ENCODE data around the gene SLC5A2. TPM values are rescaled to one million over a fixed set of nuclear protein-coding genes. Genes with fewer than 3 reads are reported as not detected.
A peak's percentile ranks its signal among the peaks of the same experiment; 100 is the strongest.

The SLC5A2 gene
- total RNA-seq, 4 donors from 2014 or later, result 0.33 TPM; not detected in 3

GRCh38 chr16:31504159-31504558, 21.2 kb downstream of the SLC5A2 start:
- no peak overlapping the region for H3K4me3 ChIP-seq (replicated peaks in 1 of 3)
- WGBS, 2 donors, result 46 to 55% methylated on average over 8 of the region's 8 CpGs
- no peak for TF ChIP-seq POLR2A (IDR thresholded peaks at IDR 0.05)
- no peak for TF ChIP-seq CTCF (IDR thresholded peaks at IDR 0.05)
- H3K27ac ChIP-seq, result peak overlapping the region; percentile 42 to 52 (median 45)
- H3K27me3 ChIP-seq, result no peaks in the 10 kb centered on the region
- peaks cover 20 to 57% of the 10 kb centered on the region in 2 donors for H3K4me1 ChIP-seq
- intact Hi-C loops (cut with DNase I), result no loop called here
- H3K9me3 ChIP-seq, result no peaks in the 10 kb centered on the region
- H3K36me3 ChIP-seq, result peaks cover 0 to 8% of the 10 kb centered on the region in 2 donors
- peak; percentile 19 to 40 for DNase-seq

- no peak overlapping the region for H3K4me3 ChIP-seq (replicated peaks in 1 of 3)
- H3K4me1 ChIP-seq, result peaks cover 26 to 68% of the 10 kb centered on the region in 2 donors
- no peaks in the 10 kb centered on the region for H3K27me3 ChIP-seq
- WGBS, 2 donors, result 81 to 82% methylated on average over 4 of the region's 4 CpGs
- no peak for TF ChIP-seq POLR2A (IDR thresholded peaks at IDR 0.05)
- no peak for TF ChIP-seq CTCF (IDR thresholded peaks at IDR 0.05)
- DNase-seq, result no peak
- no peaks in the 10 kb centered on the region for H3K36me3 ChIP-seq
- intact Hi-C loops (cut with DNase I), result no loop called here
- no peaks in the 10 kb centered on the region for H3K9me3 ChIP-seq
- no peak overlapping the region for H3K27ac ChIP-seq
Observed at GRCh38 chr16:31505483-31505882, 22.6 kb downstream of the SLC5A2 start.

GRCh38 chr16:31507617-31507928, 24.6 kb downstream of the SLC5A2 start:
- peak overlapping the region; percentile 88 to 95 (median 89) for H3K27ac ChIP-seq
- H3K4me1 ChIP-seq, result peaks cover 21 to 53% of the 10 kb centered on the region in 2 donors
- no peaks in the 10 kb centered on the region for H3K9me3 ChIP-seq
- DNase-seq, result no peak
- 1% methylated on average over 12 of the region's 12 CpGs for WGBS, 2 donors
- H3K36me3 ChIP-seq, result no peaks in the 10 kb centered on the region
- intact Hi-C loops (cut with DNase I), result no loop called here
- no peaks in the 10 kb centered on the region for H3K27me3 ChIP-seq
- TF ChIP-seq POLR2A (IDR thresholded peaks at IDR 0.05) (no peak), CTCF (IDR thresholded peaks at IDR 0.05) (no peak)
- peak overlapping the region; percentile 28 to 94 (median 90) for H3K4me3 ChIP-seq (replicated peaks in 1 of 3)

- Histone ChIP-seq H3K27ac (peak within 1 kb of the TSS; percentile 88 to 95 (median 89)), H3K4me1 (peaks cover 18 to 48% of the 10 kb centered on the region in 2 donors), H3K9me3 (no peaks in the 10 kb centered on the region), H3K4me3 (replicated peaks in 1 of 3) (peak within 1 kb of the TSS; percentile 28 to 94 (median 90)), H3K27me3 (no peaks in the 10 kb centered on the region), H3K36me3 (no peaks in the 10 kb centered on the region)
- TF ChIP-seq CTCF (IDR thresholded peaks at IDR 0.05) (no peak), POLR2A (IDR thresholded peaks at IDR 0.05) (peak; percentile 3 to 90)
- intact Hi-C loops (cut with DNase I), result no loop called here
- 0 to 2% methylated on average over 9 to 11 of the region's 65 CpGs for WGBS, 2 donors
- peak; percentile 92 for DNase-seq
Observed at GRCh38 chr16:31507929-31508705, 25.2 kb downstream of the SLC5A2 start, which contains the start of gene RUSF1. TSS of gene RUSF1 (minus strand) at chr16:31508391. CDS start at chr16:31508373, 18 bp downstream.

GRCh38 chr16:31508706-31509195, 25.8 kb downstream of the SLC5A2 start:
- H3K36me3 ChIP-seq, result no peaks in the 10 kb centered on the region
- intact Hi-C loops (cut with DNase I), result no loop called here
- peak overlapping the region; percentile 88 to 95 (median 89) for H3K27ac ChIP-seq
- H3K27me3 ChIP-seq, result no peaks in the 10 kb centered on the region
- WGBS, 2 donors, result 11 to 13% methylated on average over 6 of the region's 6 CpGs
- H3K9me3 ChIP-seq, result no peaks in the 10 kb centered on the region
- TF ChIP-seq CTCF (IDR thresholded peaks at IDR 0.05) (no peak), POLR2A (IDR thresholded peaks at IDR 0.05) (no peak)
- H3K4me3 ChIP-seq (replicated peaks in 1 of 3), result peak overlapping the region; percentile 28 to 94 (median 90)
- DNase-seq, result no peak
- H3K4me1 ChIP-seq, result peaks cover 18 to 41% of the 10 kb centered on the region in 2 donors

All from thyroid gland (tissue), 4 donors.